ENCODE measurements around the gene MOB1B.

Gene MOB1B

GRCh38 chr4:70914631-70915030 lies 12.5 kb downstream of the MOB1B start:
- DNase-seq (ENCODE audit: low read depth), result no peak

GRCh38 chr4:70915036-70915815 lies 13.1 kb downstream of the MOB1B start:
- DNase-seq (ENCODE audit: low read depth), result no peak

- DNase-seq (ENCODE audit: low read depth), result no peak
Observed at GRCh38 chr4:70915874-70916559, 13.8 kb downstream of the MOB1B start.

- DNase-seq (ENCODE audit: low read depth), result no peak
Observed at GRCh38 chr4:70920592-70920991, 18.4 kb downstream of the MOB1B start.

GRCh38 chr4:70925418-70925817 lies 23.2 kb downstream of the MOB1B start:
- no peak for DNase-seq (ENCODE audit: low read depth)

- no peak for DNase-seq (ENCODE audit: low read depth)
Observed at GRCh38 chr4:70925899-70926635, 23.9 kb downstream of the MOB1B start.

GRCh38 chr4:70927502-70928137 lies 25.5 kb downstream of the MOB1B start:
- DNase-seq (ENCODE audit: low read depth), result no peak

- no peak for DNase-seq (ENCODE audit: low read depth)
Observed at GRCh38 chr4:70930530-70931256, 28.5 kb downstream of the MOB1B start.

GRCh38 chr4:70931347-70931746 lies 29.2 kb downstream of the MOB1B start:
- no peak for DNase-seq (ENCODE audit: low read depth)

- DNase-seq (ENCODE audit: low read depth), result no peak
Observed at GRCh38 chr4:70932984-70933383, 30.8 kb downstream of the MOB1B start.

- DNase-seq (ENCODE audit: low read depth), result no peak
Observed at GRCh38 chr4:70935038-70935695, 33.0 kb downstream of the MOB1B start.

- no peak for DNase-seq (ENCODE audit: low read depth)
Observed at GRCh38 chr4:70936200-70936787, 34.1 kb downstream of the MOB1B start.

- no peak for DNase-seq (ENCODE audit: low read depth)
Observed at GRCh38 chr4:70938086-70938485, 35.9 kb downstream of the MOB1B start.

GRCh38 chr4:70940134-70940533 lies 38.0 kb downstream of the MOB1B start:
- DNase-seq (ENCODE audit: low read depth), result no peak

GRCh38 chr4:70943114-70943513 lies 40.9 kb downstream of the MOB1B start:
- DNase-seq (ENCODE audit: low read depth), result no peak

- no peak for DNase-seq (ENCODE audit: low read depth)
Observed at GRCh38 chr4:70945046-70945445, 42.9 kb downstream of the MOB1B start.

- no peak for DNase-seq (ENCODE audit: low read depth)
Observed at GRCh38 chr4:70945452-70946055, 43.4 kb downstream of the MOB1B start.

GRCh38 chr4:70946939-70947338 lies 44.8 kb downstream of the MOB1B start:
- no peak for DNase-seq (ENCODE audit: low read depth)

GRCh38 chr4:70948665-70949260 lies 46.6 kb downstream of the MOB1B start:
- no peak for DNase-seq (ENCODE audit: low read depth)

- DNase-seq (ENCODE audit: low read depth), result no peak
Observed at GRCh38 chr4:70954032-70954431, 51.9 kb downstream of the MOB1B start.

Data from stimulated activated CD8-positive, alpha-beta memory T cell treated with anti-CD3 and anti-CD28 coated beads, Interleukin-15, amount 100 ng/mL, for 1 hour (primary cell).